ENCODE data around the gene ABCA6. TPM values are rescaled to one million over a fixed set of nuclear protein-coding genes. Genes with fewer than 3 reads are reported as not detected.

ABCA6 gene
- total and polyA plus RNA-seq, 10 of the 15 experiments (the other 5 are each of a cell fraction or from before 2014, with no cell fraction given), result 6.8 to 36.9 (median 12.6) TPM

- TF ChIP-seq ATF7 (IDR thresholded peaks at IDR 0.05; ENCODE audit: low read depth) (peak; percentile 37), ZNF24 (IDR thresholded peaks at IDR 0.05) (0 out of 2 replicates have a peak, but pooled peaks have one; percentile 20), PML (IDR thresholded peaks at IDR 0.05; ENCODE audit: low read length) (peak; percentile 20; the same call in 1 of the 2 replicates), BMI1 (IDR thresholded peaks at IDR 0.05; ENCODE audit: borderline replicate concordance) (peak; percentile 49; the same call in 1 of the 2 replicates), CREB1 (IDR thresholded peaks at IDR 0.05; ENCODE audit: low read depth) (no peak), SMAD1 (IDR thresholded peaks at IDR 0.05; ENCODE audit: low read depth, partially characterized antibody) (peak; percentile 4), RUNX3 (IDR thresholded peaks at IDR 0.05; ENCODE audit: low read length) (peak; percentile 48; the same call in 1 of the 2 replicates), IKZF1 (conservative IDR thresholded peaks at IDR 0.05) (peak; percentile 28), MYC (IDR thresholded peaks at IDR 0.05; ENCODE audit: insufficient read depth, insufficient read length, insufficient replicate concordance, low read length, severe bottlenecking) (no peak), MEF2A (IDR thresholded peaks at IDR 0.05; ENCODE audit: insufficient read depth, low read depth, low read length) (0 out of 2 replicates have a peak, but pooled peaks have one; percentile 50), CBFB (IDR thresholded peaks at IDR 0.05; ENCODE audit: low read depth) (no peak), ETV6 (conservative IDR thresholded peaks at IDR 0.05 in 1 of 2, IDR thresholded peaks at IDR 0.05 in 1 of 2; ENCODE audit: borderline replicate concordance in 1 of 2, low read depth in 1 of 2) (no peak), TAF1 (IDR thresholded peaks at IDR 0.05; ENCODE audit: borderline replicate concordance, low read depth, low read length) (peak; percentile 41; the same call in 1 of the 2 replicates), NFIC (IDR thresholded peaks at IDR 0.05; ENCODE audit: low read depth, low read length) (peak; percentile 37; the same call in 1 of the 2 replicates), POLR2AphosphoS5 (IDR thresholded peaks at IDR 0.05; ENCODE audit: low read length) (peak; percentile 43; the same call in 1 of the 2 replicates), EP300 (IDR thresholded peaks at IDR 0.05; ENCODE audit: borderline replicate concordance in 1 of 2, control insufficient read depth in 1 of 2, low read depth in 2 of 2, low read length in 2 of 2) (peak; percentile 49 to 53; a peak in 3 of 4 replicates), RAD51 (IDR thresholded peaks at IDR 0.05) (no peak; the same call in 1 of the 2 replicates), ZNF217 (IDR thresholded peaks at IDR 0.05) (peak; percentile 29; the same call in 1 of the 2 replicates), MEF2B (IDR thresholded peaks at IDR 0.05; ENCODE audit: partially characterized antibody, poor library complexity, severe bottlenecking) (peak; percentile 72), SUZ12 (IDR thresholded peaks at IDR 0.05; ENCODE audit: unreplicated experiment) (no peak), PAX8 (IDR thresholded peaks at IDR 0.05) (0 out of 2 replicates have a peak, but pooled peaks have one; percentile 16), SPI1 (IDR thresholded peaks at IDR 0.05; ENCODE audit: borderline replicate concordance, insufficient read depth, low read depth, low read length) (0 out of 2 replicates have a peak, but pooled peaks have one; percentile 27), MLLT1 (IDR thresholded peaks at IDR 0.05) (peak; percentile 51)
- TF ChIP-seq, protein P1, sequence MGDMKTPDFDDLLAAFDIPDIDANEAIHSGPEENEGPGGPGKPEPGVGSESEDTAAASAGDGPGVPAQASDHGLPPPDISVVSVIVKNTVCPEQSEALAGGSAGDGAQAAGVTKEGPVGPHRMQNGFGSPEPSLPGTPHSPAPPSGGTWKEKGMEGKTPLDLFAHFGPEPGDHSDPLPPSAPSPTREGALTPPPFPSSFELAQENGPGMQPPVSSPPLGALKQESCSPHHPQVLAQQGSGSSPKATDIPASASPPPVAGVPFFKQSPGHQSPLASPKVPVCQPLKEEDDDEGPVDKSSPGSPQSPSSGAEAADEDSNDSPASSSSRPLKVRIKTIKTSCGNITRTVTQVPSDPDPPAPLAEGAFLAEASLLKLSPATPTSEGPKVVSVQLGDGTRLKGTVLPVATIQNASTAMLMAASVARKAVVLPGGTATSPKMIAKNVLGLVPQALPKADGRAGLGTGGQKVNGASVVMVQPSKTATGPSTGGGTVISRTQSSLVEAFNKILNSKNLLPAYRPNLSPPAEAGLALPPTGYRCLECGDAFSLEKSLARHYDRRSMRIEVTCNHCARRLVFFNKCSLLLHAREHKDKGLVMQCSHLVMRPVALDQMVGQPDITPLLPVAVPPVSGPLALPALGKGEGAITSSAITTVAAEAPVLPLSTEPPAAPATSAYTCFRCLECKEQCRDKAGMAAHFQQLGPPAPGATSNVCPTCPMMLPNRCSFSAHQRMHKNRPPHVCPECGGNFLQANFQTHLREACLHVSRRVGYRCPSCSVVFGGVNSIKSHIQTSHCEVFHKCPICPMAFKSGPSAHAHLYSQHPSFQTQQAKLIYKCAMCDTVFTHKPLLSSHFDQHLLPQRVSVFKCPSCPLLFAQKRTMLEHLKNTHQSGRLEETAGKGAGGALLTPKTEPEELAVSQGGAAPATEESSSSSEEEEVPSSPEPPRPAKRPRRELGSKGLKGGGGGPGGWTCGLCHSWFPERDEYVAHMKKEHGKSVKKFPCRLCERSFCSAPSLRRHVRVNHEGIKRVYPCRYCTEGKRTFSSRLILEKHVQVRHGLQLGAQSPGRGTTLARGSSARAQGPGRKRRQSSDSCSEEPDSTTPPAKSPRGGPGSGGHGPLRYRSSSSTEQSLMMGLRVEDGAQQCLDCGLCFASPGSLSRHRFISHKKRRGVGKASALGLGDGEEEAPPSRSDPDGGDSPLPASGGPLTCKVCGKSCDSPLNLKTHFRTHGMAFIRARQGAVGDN (IDR thresholded peaks at IDR 0.05), result no peak
Measured at GRCh38 chr17:69117855-69118784, 23.6 kb downstream of the ABCA6 start (continued).
